Measurements from ENCODE around the gene GALT. TPM values are rescaled to one million over a fixed set of nuclear protein-coding genes. Genes with fewer than 3 reads are reported as not detected.

The GALT gene
- total and polyA plus RNA-seq, 2 experiments from 2014 or later: 31.5 to 35.1 TPM

DNA sequence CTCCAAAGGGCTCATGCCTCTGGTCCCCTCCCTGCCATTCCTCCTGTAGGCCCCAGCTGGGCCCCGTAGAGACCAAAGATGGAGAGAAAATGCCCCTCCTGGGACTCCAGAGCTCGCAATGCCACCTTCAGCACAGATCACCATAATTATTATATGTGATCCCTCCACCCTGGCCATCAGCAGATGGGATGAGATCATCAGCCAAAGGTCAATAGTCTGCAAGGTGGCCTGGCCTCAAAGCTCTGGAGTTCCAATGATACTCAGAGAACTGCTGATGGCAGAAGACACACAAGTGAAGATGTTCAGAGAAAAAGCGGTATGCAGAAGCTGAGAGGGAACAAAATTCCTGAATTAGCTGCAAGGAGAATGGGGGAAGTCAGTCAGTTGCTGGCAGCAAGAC is 39.6 kb upstream of the GALT start:
- Histone ChIP-seq H3K9me2 (ENCODE audit: insufficient read depth) (no peaks in the 10 kb centered on the region), H3K4me2 (no peak overlapping the region), H3K27ac (ENCODE audit: low read depth) (no peak overlapping the region), H3K4me3 (no peak overlapping the region), H4K20me1 (replicated peaks; ENCODE audit: insufficient read depth) (no peaks in the 10 kb centered on the region), H3K27me3 (ENCODE audit: insufficient read depth) (no peaks in the 10 kb centered on the region), H3K79me2 (replicated peaks; ENCODE audit: insufficient read depth) (no peaks in the 10 kb centered on the region), H2AFZ (no peak overlapping the region), H3F3A (replicated peaks; ENCODE audit: low read depth) (no peaks in the 10 kb centered on the region), H3K4me1 (ENCODE audit: insufficient read depth) (peaks cover 7% of the 10 kb centered on the region; the same call in 1 of the 2 replicates), H3K36me3 (ENCODE audit: insufficient read depth) (no peaks in the 10 kb centered on the region)
- Mint-ChIP-seq H3K27ac (no peak overlapping the region), H3K9me3 (no peaks in the 10 kb centered on the region), H3K4me3 (no peak overlapping the region), H3K36me3 (ENCODE audit: low read depth) (no peaks in the 10 kb centered on the region), H3K27me3 (ENCODE audit: insufficient read depth, low read depth, poor library complexity) (peaks cover 7% of the 10 kb centered on the region), H3K4me1 (peaks cover 17% of the 10 kb centered on the region)
- DNase-seq (ENCODE audit: low spot score): no peak
- TF ChIP-seq STAT1 (IDR thresholded peaks at IDR 0.05; ENCODE audit: unreplicated experiment): no peak
- TF ChIP-seq EZH2 (IDR thresholded peaks at IDR 0.05; ENCODE audit: low read depth, unreplicated experiment): no peak
- TF ChIP-seq, protein P1, sequence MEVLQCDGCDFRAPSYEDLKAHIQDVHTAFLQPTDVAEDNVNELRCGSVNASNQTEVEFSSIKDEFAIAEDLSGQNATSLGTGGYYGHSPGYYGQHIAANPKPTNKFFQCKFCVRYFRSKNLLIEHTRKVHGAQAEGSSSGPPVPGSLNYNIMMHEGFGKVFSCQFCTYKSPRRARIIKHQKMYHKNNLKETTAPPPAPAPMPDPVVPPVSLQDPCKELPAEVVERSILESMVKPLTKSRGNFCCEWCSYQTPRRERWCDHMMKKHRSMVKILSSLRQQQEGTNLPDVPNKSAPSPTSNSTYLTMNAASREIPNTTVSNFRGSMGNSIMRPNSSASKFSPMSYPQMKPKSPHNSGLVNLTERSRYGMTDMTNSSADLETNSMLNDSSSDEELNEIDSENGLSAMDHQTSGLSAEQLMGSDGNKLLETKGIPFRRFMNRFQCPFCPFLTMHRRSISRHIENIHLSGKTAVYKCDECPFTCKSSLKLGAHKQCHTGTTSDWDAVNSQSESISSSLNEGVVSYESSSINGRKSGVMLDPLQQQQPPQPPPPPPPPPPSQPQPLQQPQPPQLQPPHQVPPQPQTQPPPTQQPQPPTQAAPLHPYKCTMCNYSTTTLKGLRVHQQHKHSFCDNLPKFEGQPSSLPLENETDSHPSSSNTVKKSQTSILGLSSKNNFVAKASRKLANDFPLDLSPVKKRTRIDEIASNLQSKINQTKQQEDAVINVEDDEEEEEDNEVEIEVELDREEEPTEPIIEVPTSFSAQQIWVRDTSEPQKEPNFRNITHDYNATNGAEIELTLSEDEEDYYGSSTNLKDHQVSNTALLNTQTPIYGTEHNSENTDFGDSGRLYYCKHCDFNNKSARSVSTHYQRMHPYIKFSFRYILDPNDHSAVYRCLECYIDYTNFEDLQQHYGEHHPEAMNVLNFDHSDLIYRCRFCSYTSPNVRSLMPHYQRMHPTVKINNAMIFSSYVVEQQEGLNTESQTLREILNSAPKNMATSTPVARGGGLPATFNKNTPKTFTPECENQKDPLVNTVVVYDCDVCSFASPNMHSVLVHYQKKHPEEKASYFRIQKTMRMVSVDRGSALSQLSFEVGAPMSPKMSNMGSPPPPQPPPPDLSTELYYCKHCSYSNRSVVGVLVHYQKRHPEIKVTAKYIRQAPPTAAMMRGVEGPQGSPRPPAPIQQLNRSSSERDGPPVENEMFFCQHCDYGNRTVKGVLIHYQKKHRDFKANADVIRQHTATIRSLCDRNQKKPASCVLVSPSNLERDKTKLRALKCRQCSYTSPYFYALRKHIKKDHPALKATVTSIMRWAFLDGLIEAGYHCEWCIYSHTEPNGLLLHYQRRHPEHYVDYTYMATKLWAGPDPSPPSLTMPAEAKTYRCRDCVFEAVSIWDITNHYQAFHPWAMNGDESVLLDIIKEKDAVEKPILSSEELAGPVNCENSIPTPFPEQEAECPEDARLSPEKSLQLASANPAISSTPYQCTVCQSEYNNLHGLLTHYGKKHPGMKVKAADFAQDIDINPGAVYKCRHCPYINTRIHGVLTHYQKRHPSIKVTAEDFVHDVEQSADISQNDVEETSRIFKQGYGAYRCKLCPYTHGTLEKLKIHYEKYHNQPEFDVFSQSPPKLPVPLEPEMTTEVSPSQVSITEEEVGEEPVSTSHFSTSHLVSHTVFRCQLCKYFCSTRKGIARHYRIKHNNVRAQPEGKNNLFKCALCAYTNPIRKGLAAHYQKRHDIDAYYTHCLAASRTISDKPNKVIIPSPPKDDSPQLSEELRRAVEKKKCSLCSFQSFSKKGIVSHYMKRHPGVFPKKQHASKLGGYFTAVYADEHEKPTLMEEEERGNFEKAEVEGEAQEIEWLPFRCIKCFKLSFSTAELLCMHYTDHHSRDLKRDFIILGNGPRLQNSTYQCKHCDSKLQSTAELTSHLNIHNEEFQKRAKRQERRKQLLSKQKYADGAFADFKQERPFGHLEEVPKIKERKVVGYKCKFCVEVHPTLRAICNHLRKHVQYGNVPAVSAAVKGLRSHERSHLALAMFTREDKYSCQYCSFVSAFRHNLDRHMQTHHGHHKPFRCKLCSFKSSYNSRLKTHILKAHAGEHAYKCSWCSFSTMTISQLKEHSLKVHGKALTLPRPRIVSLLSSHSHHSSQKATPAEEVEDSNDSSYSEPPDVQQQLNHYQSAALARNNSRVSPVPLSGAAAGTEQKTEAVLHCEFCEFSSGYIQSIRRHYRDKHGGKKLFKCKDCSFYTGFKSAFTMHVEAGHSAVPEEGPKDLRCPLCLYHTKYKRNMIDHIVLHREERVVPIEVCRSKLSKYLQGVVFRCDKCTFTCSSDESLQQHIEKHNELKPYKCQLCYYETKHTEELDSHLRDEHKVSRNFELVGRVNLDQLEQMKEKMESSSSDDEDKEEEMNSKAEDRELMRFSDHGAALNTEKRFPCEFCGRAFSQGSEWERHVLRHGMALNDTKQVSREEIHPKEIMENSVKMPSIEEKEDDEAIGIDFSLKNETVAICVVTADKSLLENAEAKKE (CRISPR knock-in tag; IDR thresholded peaks at IDR 0.05): no peak
- TF ChIP-seq JUNB (IDR thresholded peaks at IDR 0.05; ENCODE audit: unreplicated experiment): no peak
- no peak for TF ChIP-seq POLR2AphosphoS5 (IDR thresholded peaks at IDR 0.05; ENCODE audit: low read depth)
- no peak for TF ChIP-seq CREB1 (CRISPR knock-in tag; IDR thresholded peaks at IDR 0.05; ENCODE audit: low read depth)
- TF ChIP-seq EZH2phosphoT487 (IDR thresholded peaks at IDR 0.05; ENCODE audit: unreplicated experiment): no peak
- TF ChIP-seq, protein P2, sequence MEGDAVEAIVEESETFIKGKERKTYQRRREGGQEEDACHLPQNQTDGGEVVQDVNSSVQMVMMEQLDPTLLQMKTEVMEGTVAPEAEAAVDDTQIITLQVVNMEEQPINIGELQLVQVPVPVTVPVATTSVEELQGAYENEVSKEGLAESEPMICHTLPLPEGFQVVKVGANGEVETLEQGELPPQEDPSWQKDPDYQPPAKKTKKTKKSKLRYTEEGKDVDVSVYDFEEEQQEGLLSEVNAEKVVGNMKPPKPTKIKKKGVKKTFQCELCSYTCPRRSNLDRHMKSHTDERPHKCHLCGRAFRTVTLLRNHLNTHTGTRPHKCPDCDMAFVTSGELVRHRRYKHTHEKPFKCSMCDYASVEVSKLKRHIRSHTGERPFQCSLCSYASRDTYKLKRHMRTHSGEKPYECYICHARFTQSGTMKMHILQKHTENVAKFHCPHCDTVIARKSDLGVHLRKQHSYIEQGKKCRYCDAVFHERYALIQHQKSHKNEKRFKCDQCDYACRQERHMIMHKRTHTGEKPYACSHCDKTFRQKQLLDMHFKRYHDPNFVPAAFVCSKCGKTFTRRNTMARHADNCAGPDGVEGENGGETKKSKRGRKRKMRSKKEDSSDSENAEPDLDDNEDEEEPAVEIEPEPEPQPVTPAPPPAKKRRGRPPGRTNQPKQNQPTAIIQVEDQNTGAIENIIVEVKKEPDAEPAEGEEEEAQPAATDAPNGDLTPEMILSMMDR (conservative IDR thresholded peaks at IDR 0.05; ENCODE audit: low read depth in 2 of 2): no peak
- TF ChIP-seq ZNF114 (CRISPR knock-in tag; IDR thresholded peaks at IDR 0.05): no peak
- ATAC-seq: no peak
